Measurements from ENCODE around the gene NDE1.

NDE1 gene

GRCh38 chr16:15764112-15764511 is 114.1 kb downstream of the NDE1 start:
- no peaks in the 10 kb centered on the region for H3K9me3 ChIP-seq (replicated peaks; ENCODE audit: insufficient read depth, low read length)
- H3K79me2 ChIP-seq (ENCODE audit: low read length): no peaks in the 10 kb centered on the region
- H3K4me3 ChIP-seq (ENCODE audit: low read length): no peak overlapping the region
- H3F3A ChIP-seq (ENCODE audit: insufficient read depth, low read length): no peaks in the 10 kb centered on the region
- H3K36me3 ChIP-seq (replicated peaks; ENCODE audit: insufficient read depth, low read length): no peaks in the 10 kb centered on the region
- no peaks in the 10 kb centered on the region for H3K4me1 ChIP-seq (ENCODE audit: low read length)
- H3K27ac ChIP-seq (ENCODE audit: low read length): no peak overlapping the region
- H4K20me1 ChIP-seq (ENCODE audit: insufficient read depth, low read length): no peaks in the 10 kb centered on the region
- no peak overlapping the region for H3K9ac ChIP-seq (ENCODE audit: low read length)
- H3K9me2 ChIP-seq (replicated peaks; ENCODE audit: insufficient read depth, low read length): no peaks in the 10 kb centered on the region
- TF ChIP-seq CTCF (IDR thresholded peaks at IDR 0.05; ENCODE audit: low read length) (no peak), EZH2phosphoT487 (IDR thresholded peaks at IDR 0.05; ENCODE audit: low read length) (no peak), EZH2 (optimal IDR thresholded peaks at IDR 0.05; ENCODE audit: low read depth, low read length) (no peak)
- no peak overlapping the region for H2AFZ ChIP-seq (ENCODE audit: low read length)
- H3K4me2 ChIP-seq (ENCODE audit: low read depth, low read length): no peak overlapping the region
- no peak for DNase-seq
- H3K27me3 ChIP-seq (replicated peaks; ENCODE audit: insufficient read depth, low read length): no peaks in the 10 kb centered on the region

GRCh38 chr16:15765116-15765515 is 115.1 kb downstream of the NDE1 start:
- TF ChIP-seq CTCF (IDR thresholded peaks at IDR 0.05; ENCODE audit: low read length): no peak
- TF ChIP-seq EZH2phosphoT487 (IDR thresholded peaks at IDR 0.05; ENCODE audit: low read length): no peak
- TF ChIP-seq EZH2 (optimal IDR thresholded peaks at IDR 0.05; ENCODE audit: low read depth, low read length): no peak
- no peak for DNase-seq
- Histone ChIP-seq H3K36me3 (replicated peaks; ENCODE audit: insufficient read depth, low read length) (no peaks in the 10 kb centered on the region), H3K27me3 (replicated peaks; ENCODE audit: insufficient read depth, low read length) (no peaks in the 10 kb centered on the region), H3K9ac (ENCODE audit: low read length) (no peak overlapping the region), H3K27ac (ENCODE audit: low read length) (no peak overlapping the region), H4K20me1 (ENCODE audit: insufficient read depth, low read length) (no peaks in the 10 kb centered on the region), H3K9me2 (replicated peaks; ENCODE audit: insufficient read depth, low read length) (no peaks in the 10 kb centered on the region), H3K4me3 (ENCODE audit: low read length) (no peak overlapping the region), H3K4me2 (ENCODE audit: low read depth, low read length) (no peak overlapping the region), H3K4me1 (ENCODE audit: low read length) (no peaks in the 10 kb centered on the region), H3K9me3 (replicated peaks; ENCODE audit: insufficient read depth, low read length) (no peaks in the 10 kb centered on the region), H2AFZ (ENCODE audit: low read length) (no peak overlapping the region), H3F3A (ENCODE audit: insufficient read depth, low read length) (no peaks in the 10 kb centered on the region), H3K79me2 (ENCODE audit: low read length) (no peaks in the 10 kb centered on the region)

- Histone ChIP-seq H3K9ac (ENCODE audit: low read length) (no peak overlapping the region), H4K20me1 (ENCODE audit: insufficient read depth, low read length) (no peaks in the 10 kb centered on the region), H3K4me3 (ENCODE audit: low read length) (no peak overlapping the region), H3K4me2 (ENCODE audit: low read depth, low read length) (no peak overlapping the region), H3K36me3 (replicated peaks; ENCODE audit: insufficient read depth, low read length) (no peaks in the 10 kb centered on the region), H2AFZ (ENCODE audit: low read length) (no peak overlapping the region), H3K4me1 (ENCODE audit: low read length) (no peaks in the 10 kb centered on the region), H3K9me2 (replicated peaks; ENCODE audit: insufficient read depth, low read length) (no peaks in the 10 kb centered on the region), H3K79me2 (ENCODE audit: low read length) (no peaks in the 10 kb centered on the region), H3K27me3 (replicated peaks; ENCODE audit: insufficient read depth, low read length) (no peaks in the 10 kb centered on the region), H3K27ac (ENCODE audit: low read length) (no peak overlapping the region), H3F3A (ENCODE audit: insufficient read depth, low read length) (no peaks in the 10 kb centered on the region), H3K9me3 (replicated peaks; ENCODE audit: insufficient read depth, low read length) (no peaks in the 10 kb centered on the region)
- DNase-seq: peak; percentile 64
- TF ChIP-seq CTCF (IDR thresholded peaks at IDR 0.05; ENCODE audit: low read length) (peak; percentile 79), EZH2 (optimal IDR thresholded peaks at IDR 0.05; ENCODE audit: low read depth, low read length) (no peak)
Observed at GRCh38 chr16:15765880-15766279, 115.8 kb downstream of the NDE1 start.
